NB4 (cell line): ENCODE results near the gene CACNA1B.

ENCODE experiments used
- CTCF ChIP-seq: IDR thresholded peaks from one replicate; pipeline ENCODE4 v1.5.1; 2012; ENCODE audit warnings: low read depth, low read length
- MYC ChIP-seq: IDR thresholded peaks from 2 replicates; pipeline ENCODE4 v1.6.1; 2011; ENCODE audit warnings: low read depth, low read length
- POLR2A ChIP-seq: IDR thresholded peaks from 2 replicates; pipeline ENCODE4 v1.6.1; 2011; ENCODE audit warnings: mild to moderate bottlenecking; ENCODE audit not compliant: insufficient read length; ENCODE audit errors: extremely low read depth

- TF ChIP-seq CTCF (no peak), POLR2A (no peak), MYC (no peak)
Observed at GRCh38 chr9:137878146-137878941, 762 bp downstream of the CACNA1B start.
